ENCODE results near the gene GLCCI1. TPM values are rescaled to one million over a fixed set of nuclear protein-coding genes. Genes with fewer than 3 reads are reported as not detected.

The GLCCI1 gene
- total and polyA plus RNA-seq, 2 of the 13 experiments (the other 11 are each of a cell fraction or from before 2014, with no cell fraction given) = 1.3 to 1.7 TPM

DNA sequence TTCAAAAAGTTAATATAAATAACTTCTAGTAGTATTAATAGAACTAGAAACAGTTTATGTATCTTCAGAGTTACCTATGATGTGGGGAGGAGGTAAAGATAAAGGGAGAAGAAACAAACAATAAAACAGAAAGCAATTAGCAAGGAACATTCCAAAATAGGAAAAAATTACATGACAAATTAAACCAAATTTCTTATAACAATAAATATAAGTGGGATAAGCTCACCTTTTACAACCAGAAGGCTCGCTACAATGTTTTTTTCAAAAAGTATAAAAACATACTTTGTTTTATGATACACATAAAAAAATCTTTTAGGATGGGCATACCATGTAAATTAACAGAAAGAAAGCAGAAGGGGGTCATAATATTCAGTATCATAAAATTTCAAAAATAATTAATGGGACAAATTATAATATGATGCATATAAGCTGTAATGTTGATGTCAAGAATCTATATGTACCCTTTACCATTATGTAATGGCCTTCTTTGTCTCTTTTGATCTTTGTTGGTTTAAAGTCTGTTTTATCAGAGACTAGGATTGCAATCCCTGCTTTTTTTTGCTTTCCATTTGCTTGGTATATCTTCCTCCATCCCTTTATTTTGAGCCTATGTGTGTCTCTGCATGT lies 31.8 kb downstream of the GLCCI1 start:
- Histone ChIP-seq H3K9ac (ENCODE audit: insufficient read depth, low read depth, low read length) (no peak overlapping the region), H3K36me3 (replicated peaks in 1 of 2; ENCODE audit: control insufficient read depth in 1 of 2, insufficient read depth in 2 of 2, low read length in 2 of 2) (no peaks in the 10 kb centered on the region), H3K9me3 (ENCODE audit: low read length) (no peaks in the 10 kb centered on the region), H4K20me1 (ENCODE audit: insufficient read depth, low read length) (no peaks in the 10 kb centered on the region), H2AFZ (ENCODE audit: low read length) (no peak overlapping the region), H3K79me2 (ENCODE audit: insufficient read depth, low read length) (no peaks in the 10 kb centered on the region), H3K27ac (ENCODE audit: extremely low read length, insufficient read depth, low read length) (no peak overlapping the region), H3K4me3 (replicated peaks in 1 of 3; ENCODE audit: insufficient read depth in 1 of 3, low read depth in 2 of 3, low read length in 3 of 3) (no peak overlapping the region), H3K4me1 (ENCODE audit: insufficient read depth, low read length) (no peaks in the 10 kb centered on the region), H3K27me3 (ENCODE audit: control insufficient read depth in 1 of 2, insufficient read depth in 2 of 2, low read length in 2 of 2) (no peaks in the 10 kb centered on the region), H3K4me2 (ENCODE audit: low read depth, low read length) (no peak overlapping the region)
- 64% methylated on average over 1 of the region's 1 CpG for WGBS (ENCODE audit: low lambda C conversion rate)
- BruUV-seq (replicated peaks) = no TSS peak
- TF ChIP-seq ZNF446 (CRISPR knock-in tag; IDR thresholded peaks at IDR 0.05) (no peak), SOX5 (CRISPR knock-in tag; IDR thresholded peaks at IDR 0.05; ENCODE audit: borderline replicate concordance) (no peak), ARNT (IDR thresholded peaks at IDR 0.05) (no peak)
- TF ChIP-seq, protein P1, sequence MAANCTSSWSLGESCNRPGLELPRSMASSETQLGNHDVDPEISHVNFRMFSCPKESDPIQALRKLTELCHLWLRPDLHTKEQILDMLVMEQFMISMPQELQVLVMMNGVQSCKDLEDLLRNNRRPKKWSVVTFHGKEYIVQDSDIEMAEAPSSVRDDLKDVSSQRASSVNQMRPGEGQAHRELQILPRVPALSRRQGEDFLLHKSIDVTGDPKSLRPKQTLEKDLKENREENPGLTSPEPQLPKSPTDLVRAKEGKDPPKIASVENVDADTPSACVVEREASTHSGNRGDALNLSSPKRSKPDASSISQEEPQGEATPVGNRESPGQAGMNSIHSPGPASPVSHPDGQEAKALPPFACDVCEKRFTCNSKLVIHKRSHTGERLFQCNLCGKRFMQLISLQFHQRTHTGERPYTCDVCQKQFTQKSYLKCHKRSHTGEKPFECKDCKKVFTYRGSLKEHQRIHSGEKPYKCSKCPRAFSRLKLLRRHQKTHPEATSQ (CRISPR knock-in tag; IDR thresholded peaks at IDR 0.05; ENCODE audit: borderline replicate concordance) = no peak
- in situ Hi-C loops (cut with HindIII; ENCODE audit: extremely low pct_ligation_motif_present, low pct_unique_long_range_greater_than_20kb) = no loop called here
- FAIRE-seq (no peak), ATAC-seq (no peak), DNase-seq (ENCODE audit: low spot score) (no peak)
- ChIA-PET CTCF (ENCODE audit: low intra/inter-chr PET ratio, low total read pairs) (no interaction called here), POLR2A (no interaction called here)
- intact Hi-C loops (cut with micrococcal nuclease; ENCODE audit: unreplicated experiment) = no loop called here

- H2AFZ ChIP-seq (ENCODE audit: low read length) = no peak overlapping the region
- no peaks in the 10 kb centered on the region for H3K9me3 ChIP-seq (ENCODE audit: low read length)
- WGBS (ENCODE audit: low lambda C conversion rate) = 89% methylated on average over 3 of the region's 3 CpGs
- in situ Hi-C loops (cut with HindIII; ENCODE audit: extremely low pct_ligation_motif_present, low pct_unique_long_range_greater_than_20kb) (no loop called here), intact Hi-C loops (cut with micrococcal nuclease; ENCODE audit: unreplicated experiment) (no loop called here)
- POLR2A ChIA-PET = no interaction called here
- H3K27me3 ChIP-seq (ENCODE audit: control insufficient read depth in 1 of 2, insufficient read depth in 2 of 2, low read length in 2 of 2) = no peaks in the 10 kb centered on the region
- no peak for DNase-seq (ENCODE audit: low spot score)
- ATAC-seq = no peak
- no peak overlapping the region for H3K27ac ChIP-seq (ENCODE audit: extremely low read length, insufficient read depth, low read length)
- CTCF ChIA-PET (ENCODE audit: low intra/inter-chr PET ratio, low total read pairs) = no interaction called here
- H3K36me3 ChIP-seq (replicated peaks in 1 of 2; ENCODE audit: control insufficient read depth in 1 of 2, insufficient read depth in 2 of 2, low read length in 2 of 2) = no peaks in the 10 kb centered on the region
- BruUV-seq (replicated peaks) = no TSS peak
- H3K4me2 ChIP-seq (ENCODE audit: low read depth, low read length) = no peak overlapping the region
- no peaks in the 10 kb centered on the region; the same call in 1 of the 2 replicates for H3K4me1 ChIP-seq (ENCODE audit: insufficient read depth, low read length)
- no peaks in the 10 kb centered on the region for H3K79me2 ChIP-seq (ENCODE audit: insufficient read depth, low read length)
- H3K9ac ChIP-seq (ENCODE audit: insufficient read depth, low read depth, low read length) = no peak overlapping the region
- H4K20me1 ChIP-seq (ENCODE audit: insufficient read depth, low read length) = no peaks in the 10 kb centered on the region
- no peak for FAIRE-seq
- TF ChIP-seq ZNF557 (CRISPR knock-in tag; IDR thresholded peaks at IDR 0.05) = no peak
- no peak for TF ChIP-seq ZZZ3 (CRISPR knock-in tag; IDR thresholded peaks at IDR 0.05; ENCODE audit: borderline replicate concordance)
- no peak for TF ChIP-seq IKZF1 (IDR thresholded peaks at IDR 0.05)
- TF ChIP-seq PCBP1 (IDR thresholded peaks at IDR 0.05; ENCODE audit: borderline replicate concordance, low read depth, low read length) = no peak
- TF ChIP-seq KMT2B (CRISPR knock-in tag; IDR thresholded peaks at IDR 0.05) = no peak
- no peak for TF ChIP-seq NFIC (IDR thresholded peaks at IDR 0.05; ENCODE audit: low read length)
- no peak for TF ChIP-seq KLF11 (CRISPR knock-in tag; IDR thresholded peaks at IDR 0.05)
- no peak overlapping the region for H3K4me3 ChIP-seq (replicated peaks in 1 of 3; ENCODE audit: insufficient read depth in 1 of 3, low read depth in 2 of 3, low read length in 3 of 3)
These were observed 34.5 kb downstream of the GLCCI1 start for GRCh38 chr7:8003077-8003476.
